ENCODE results near the gene BTBD6.
"Not testable (repeated sequence)": the region's sequence is repeated elsewhere in the genome, so short reads cannot be mapped to it uniquely, and the experiment has no call there.

DNA sequence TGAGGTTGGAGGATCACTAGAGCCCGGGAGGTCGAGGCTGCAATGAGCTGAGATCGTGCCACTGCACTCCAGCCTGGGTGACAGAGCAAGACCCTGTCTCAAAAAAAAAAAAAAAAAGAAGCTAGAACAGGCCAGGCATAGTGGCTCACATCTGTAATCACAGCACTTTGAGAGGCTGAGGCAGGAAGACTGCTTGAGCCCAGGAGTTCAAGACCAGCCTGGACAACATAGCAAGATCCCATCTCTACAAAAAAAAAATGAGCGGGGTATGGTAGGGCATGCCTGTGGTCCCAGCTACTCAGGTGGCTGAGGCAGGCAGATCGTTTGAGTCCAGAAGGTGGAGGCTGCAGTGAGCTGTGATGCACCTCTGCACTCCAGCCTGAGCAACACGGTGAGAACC, 40.6 kb downstream of the BTBD6 start:
- TF ChIP-seq CTCF, POLR2A (IDR thresholded peaks at IDR 0.05): not testable (repeated sequence)
